ENCODE results near the gene ADAMTSL1.

The ADAMTSL1 gene

GRCh38 chr9:18819418-18819817 lies 345.5 kb downstream of the ADAMTSL1 start:
- Histone ChIP-seq H3K27ac (replicated peaks) (no peak overlapping the region), H3K27me3 (ENCODE audit: insufficient read depth, poor library complexity, severe bottlenecking) (no peaks in the 10 kb centered on the region), H3K4me3 (replicated peaks; ENCODE audit: insufficient read depth, low read length) (no peak overlapping the region)
- TF ChIP-seq GABPA (IDR thresholded peaks at IDR 0.05; ENCODE audit: low read depth) (no peak), SPI1 (IDR thresholded peaks at IDR 0.05; ENCODE audit: borderline replicate concordance, low read depth) (no peak), POLR2AphosphoS5 (IDR thresholded peaks at IDR 0.05; ENCODE audit: low read depth) (no peak), REST (IDR thresholded peaks at IDR 0.05; ENCODE audit: insufficient replicate concordance, low read depth) (no peak)
- TF ChIP-seq, protein P1, sequence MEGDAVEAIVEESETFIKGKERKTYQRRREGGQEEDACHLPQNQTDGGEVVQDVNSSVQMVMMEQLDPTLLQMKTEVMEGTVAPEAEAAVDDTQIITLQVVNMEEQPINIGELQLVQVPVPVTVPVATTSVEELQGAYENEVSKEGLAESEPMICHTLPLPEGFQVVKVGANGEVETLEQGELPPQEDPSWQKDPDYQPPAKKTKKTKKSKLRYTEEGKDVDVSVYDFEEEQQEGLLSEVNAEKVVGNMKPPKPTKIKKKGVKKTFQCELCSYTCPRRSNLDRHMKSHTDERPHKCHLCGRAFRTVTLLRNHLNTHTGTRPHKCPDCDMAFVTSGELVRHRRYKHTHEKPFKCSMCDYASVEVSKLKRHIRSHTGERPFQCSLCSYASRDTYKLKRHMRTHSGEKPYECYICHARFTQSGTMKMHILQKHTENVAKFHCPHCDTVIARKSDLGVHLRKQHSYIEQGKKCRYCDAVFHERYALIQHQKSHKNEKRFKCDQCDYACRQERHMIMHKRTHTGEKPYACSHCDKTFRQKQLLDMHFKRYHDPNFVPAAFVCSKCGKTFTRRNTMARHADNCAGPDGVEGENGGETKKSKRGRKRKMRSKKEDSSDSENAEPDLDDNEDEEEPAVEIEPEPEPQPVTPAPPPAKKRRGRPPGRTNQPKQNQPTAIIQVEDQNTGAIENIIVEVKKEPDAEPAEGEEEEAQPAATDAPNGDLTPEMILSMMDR (IDR thresholded peaks at IDR 0.05; ENCODE audit: insufficient read depth, low read length) = no peak
- no peak for DNase-seq (ENCODE audit: low read depth in 1 of 2, low spot score in 1 of 2)

- no peak for DNase-seq (ENCODE audit: low read depth in 1 of 2, low spot score in 1 of 2)
- H3K27me3 ChIP-seq (ENCODE audit: insufficient read depth, poor library complexity, severe bottlenecking) = no peaks in the 10 kb centered on the region
- no peak overlapping the region for H3K27ac ChIP-seq (replicated peaks)
- TF ChIP-seq GABPA (IDR thresholded peaks at IDR 0.05; ENCODE audit: low read depth) = no peak
- TF ChIP-seq POLR2AphosphoS5 (IDR thresholded peaks at IDR 0.05; ENCODE audit: low read depth) = no peak
- TF ChIP-seq, protein P1 (IDR thresholded peaks at IDR 0.05; ENCODE audit: insufficient read depth, low read length) = no peak
- no peak overlapping the region for H3K4me3 ChIP-seq (replicated peaks; ENCODE audit: insufficient read depth, low read length)
Measured at GRCh38 chr9:18820566-18821095, 346.7 kb downstream of the ADAMTSL1 start.

DNA sequence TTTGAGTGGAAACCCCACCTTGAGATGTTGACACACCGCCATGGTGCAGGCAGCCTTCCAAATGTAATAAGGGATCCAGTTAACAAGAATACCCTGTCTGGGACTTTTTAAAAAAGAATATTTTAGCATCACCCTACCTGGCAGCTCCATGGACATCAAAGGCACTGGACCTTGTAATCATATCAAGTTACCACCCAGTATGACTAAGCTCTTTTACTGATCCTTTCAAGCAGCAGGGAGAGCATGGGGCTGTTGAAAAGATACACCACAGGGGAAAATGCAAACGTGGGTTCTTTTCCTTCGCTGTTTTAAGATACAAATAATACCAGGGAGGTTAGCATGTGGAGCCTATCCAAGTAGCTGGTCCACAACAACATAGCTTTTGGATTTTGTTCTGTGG lies 347.8 kb downstream of the ADAMTSL1 start:
- Histone ChIP-seq H3K4me3 (replicated peaks; ENCODE audit: insufficient read depth, low read length) (no peak overlapping the region), H3K27me3 (ENCODE audit: insufficient read depth, poor library complexity, severe bottlenecking) (no peaks in the 10 kb centered on the region), H3K27ac (replicated peaks) (no peak overlapping the region)
- TF ChIP-seq REST (IDR thresholded peaks at IDR 0.05; ENCODE audit: insufficient replicate concordance, low read depth) = no peak
- TF ChIP-seq, protein P1 (IDR thresholded peaks at IDR 0.05; ENCODE audit: insufficient read depth, low read length) = no peak
- TF ChIP-seq SPI1 (IDR thresholded peaks at IDR 0.05; ENCODE audit: borderline replicate concordance, low read depth) = no peak
- TF ChIP-seq POLR2AphosphoS5 (IDR thresholded peaks at IDR 0.05; ENCODE audit: low read depth) = no peak
- no peak for TF ChIP-seq GABPA (IDR thresholded peaks at IDR 0.05; ENCODE audit: low read depth)
- no peak for DNase-seq (ENCODE audit: low read depth in 1 of 2, low spot score in 1 of 2)

- no peak overlapping the region for H3K27ac ChIP-seq (replicated peaks)
- H3K4me3 ChIP-seq (replicated peaks; ENCODE audit: insufficient read depth, low read length) = no peak overlapping the region
- TF ChIP-seq SPI1 (IDR thresholded peaks at IDR 0.05; ENCODE audit: borderline replicate concordance, low read depth) = no peak
- no peak for TF ChIP-seq POLR2AphosphoS5 (IDR thresholded peaks at IDR 0.05; ENCODE audit: low read depth)
- TF ChIP-seq GABPA (IDR thresholded peaks at IDR 0.05; ENCODE audit: low read depth) = no peak
- TF ChIP-seq REST (IDR thresholded peaks at IDR 0.05; ENCODE audit: insufficient replicate concordance, low read depth) = no peak
- TF ChIP-seq, protein P1 (IDR thresholded peaks at IDR 0.05; ENCODE audit: insufficient read depth, low read length) = no peak
- H3K27me3 ChIP-seq (ENCODE audit: insufficient read depth, poor library complexity, severe bottlenecking) = no peaks in the 10 kb centered on the region
- DNase-seq (ENCODE audit: low read depth in 1 of 2, low spot score in 1 of 2) = no peak
Measured at GRCh38 chr9:18822850-18823249, 348.9 kb downstream of the ADAMTSL1 start.

Data from HL-60 (cell line).